ENCODE results near the gene ADRA2A.

Gene ADRA2A

GRCh38 chr10:111083222-111084095, 6.6 kb downstream of the ADRA2A start:
- in situ Hi-C loops (cut with HindIII; ENCODE audit: low sequenced_read_pairs): no loop called here

- in situ Hi-C loops (cut with HindIII; ENCODE audit: low sequenced_read_pairs): no loop called here
Measured at GRCh38 chr10:111084366-111085255, 7.8 kb downstream of the ADRA2A start.

GRCh38 chr10:111085690-111086353, 9.0 kb downstream of the ADRA2A start:
- in situ Hi-C loops (cut with HindIII; ENCODE audit: low sequenced_read_pairs): no loop called here

GRCh38 chr10:111086574-111086973, 9.7 kb downstream of the ADRA2A start:
- in situ Hi-C loops (cut with HindIII; ENCODE audit: low sequenced_read_pairs): no loop called here

GRCh38 chr10:111087331-111087756, 10.5 kb downstream of the ADRA2A start:
- in situ Hi-C loops (cut with HindIII; ENCODE audit: low sequenced_read_pairs): no loop called here

- in situ Hi-C loops (cut with HindIII; ENCODE audit: low sequenced_read_pairs): no loop called here
Measured at GRCh38 chr10:111087968-111088505, 11.2 kb downstream of the ADRA2A start.

GRCh38 chr10:111089293-111089692, 12.5 kb downstream of the ADRA2A start:
- in situ Hi-C loops (cut with HindIII; ENCODE audit: low sequenced_read_pairs): no loop called here

- in situ Hi-C loops (cut with HindIII; ENCODE audit: low sequenced_read_pairs): no loop called here
Measured at GRCh38 chr10:111091833-111092232, 15.0 kb downstream of the ADRA2A start.

GRCh38 chr10:111093741-111094380, 17.0 kb downstream of the ADRA2A start:
- in situ Hi-C loops (cut with HindIII; ENCODE audit: low sequenced_read_pairs): no loop called here

GRCh38 chr10:111098679-111099437, 22.0 kb downstream of the ADRA2A start:
- in situ Hi-C loops (cut with HindIII; ENCODE audit: low sequenced_read_pairs): no loop called here

- in situ Hi-C loops (cut with HindIII; ENCODE audit: low sequenced_read_pairs): no loop called here
Measured at GRCh38 chr10:111100198-111100597, 23.4 kb downstream of the ADRA2A start.

- in situ Hi-C loops (cut with HindIII; ENCODE audit: low sequenced_read_pairs): no loop called here
Measured at GRCh38 chr10:111101796-111102195, 25.0 kb downstream of the ADRA2A start.

- in situ Hi-C loops (cut with HindIII; ENCODE audit: low sequenced_read_pairs): no loop called here
Measured at GRCh38 chr10:111102359-111102837, 25.6 kb downstream of the ADRA2A start.

GRCh38 chr10:111103196-111103840, 26.5 kb downstream of the ADRA2A start:
- in situ Hi-C loops (cut with HindIII; ENCODE audit: low sequenced_read_pairs): no loop called here

- in situ Hi-C loops (cut with HindIII; ENCODE audit: low sequenced_read_pairs): no loop called here
Measured at GRCh38 chr10:111104811-111105210, 28.0 kb downstream of the ADRA2A start.

- in situ Hi-C loops (cut with HindIII; ENCODE audit: low sequenced_read_pairs): no loop called here
Measured at GRCh38 chr10:111106081-111106480, 29.3 kb downstream of the ADRA2A start.

GRCh38 chr10:111107023-111107422, 30.2 kb downstream of the ADRA2A start:
- in situ Hi-C loops (cut with HindIII; ENCODE audit: low sequenced_read_pairs): no loop called here

- in situ Hi-C loops (cut with HindIII; ENCODE audit: low sequenced_read_pairs): no loop called here
Measured at GRCh38 chr10:111107846-111108245, 31.0 kb downstream of the ADRA2A start.

- in situ Hi-C loops (cut with HindIII; ENCODE audit: low sequenced_read_pairs): no loop called here
Measured at GRCh38 chr10:111108441-111108840, 31.6 kb downstream of the ADRA2A start.
